ENCODE results near the gene LYRM4.

The LYRM4 gene

GRCh38 chr6:5146398-5146797, 114.4 kb downstream of the LYRM4 start:
- no peak for DNase-seq (ENCODE audit: low spot score)

- DNase-seq (ENCODE audit: low spot score): peak; percentile 79
Measured at GRCh38 chr6:5143634-5144311, 117.0 kb downstream of the LYRM4 start.

- no peak for DNase-seq (ENCODE audit: low spot score)
Measured at GRCh38 chr6:5142915-5143314, 117.8 kb downstream of the LYRM4 start.

DNA sequence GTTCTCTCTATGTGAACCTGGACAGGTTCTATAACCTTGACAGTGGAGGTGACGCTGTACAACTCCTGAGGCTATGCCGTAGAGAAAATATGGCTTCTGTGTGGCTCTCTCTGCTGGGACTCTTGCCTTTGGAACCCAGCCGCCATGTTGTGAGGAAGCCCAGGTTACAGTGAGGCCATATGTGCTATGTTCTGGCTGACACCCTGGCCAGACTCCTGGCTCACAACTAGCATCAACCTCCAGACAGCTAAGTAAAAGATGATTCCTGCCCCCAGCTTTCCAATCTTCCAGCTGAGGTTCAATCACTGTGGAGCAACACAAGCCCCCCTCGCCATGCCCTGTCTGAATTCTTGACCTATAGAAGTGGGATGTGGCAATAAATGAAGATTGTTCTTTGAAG, 118.6 kb downstream of the LYRM4 start:
- no peak for DNase-seq (ENCODE audit: low spot score)

GRCh38 chr6:5141046-5141445, 119.7 kb downstream of the LYRM4 start:
- DNase-seq (ENCODE audit: low spot score): no peak

DNA sequence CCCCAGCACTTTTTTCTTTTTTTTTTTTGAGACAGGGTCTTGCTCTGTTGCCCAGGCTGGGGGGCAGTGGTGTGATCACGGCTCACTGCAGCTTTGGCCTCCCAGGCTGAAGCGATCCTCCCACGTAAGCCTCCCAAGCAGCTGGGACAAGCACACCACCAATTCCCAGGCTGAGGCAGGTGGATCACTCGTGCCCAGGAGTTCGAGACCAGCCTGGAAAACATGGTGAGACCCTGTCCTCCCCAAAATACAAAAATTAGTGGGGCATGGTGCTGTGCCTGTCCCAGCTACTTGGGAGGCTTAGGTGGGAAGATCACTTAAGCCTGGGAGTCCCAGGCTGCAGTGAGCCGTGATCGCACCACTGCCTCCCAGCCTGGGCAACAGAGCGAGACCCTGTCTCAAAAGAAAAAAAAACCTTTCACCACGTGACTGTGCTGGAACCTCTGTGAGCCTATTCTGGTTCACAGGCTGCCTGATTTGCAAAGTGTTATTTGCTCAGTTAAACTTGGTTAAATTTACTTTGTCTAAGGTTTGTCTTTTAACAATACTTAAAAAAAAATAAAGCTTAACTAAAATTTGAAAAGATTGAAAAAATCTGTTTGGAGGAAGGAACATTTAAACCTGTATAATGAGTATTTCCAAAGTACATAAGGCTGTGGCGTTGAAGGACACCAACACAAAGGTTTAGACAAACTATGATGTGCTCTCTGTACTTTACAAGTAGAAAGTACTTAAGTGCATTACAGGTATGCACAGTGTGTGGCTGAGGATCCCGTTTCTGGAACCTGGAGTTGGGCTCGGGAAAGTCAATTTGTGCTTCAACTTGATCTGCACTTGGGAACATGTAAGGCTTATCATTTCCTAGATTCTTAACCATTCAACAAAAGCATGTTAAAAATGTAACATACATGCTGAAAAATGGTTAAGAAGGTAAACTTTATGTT, 120.7 kb downstream of the LYRM4 start:
- no peak for DNase-seq (ENCODE audit: low spot score)

- no peak for DNase-seq (ENCODE audit: low spot score)
Measured at GRCh38 chr6:5138995-5139827, 121.5 kb downstream of the LYRM4 start.

DNA sequence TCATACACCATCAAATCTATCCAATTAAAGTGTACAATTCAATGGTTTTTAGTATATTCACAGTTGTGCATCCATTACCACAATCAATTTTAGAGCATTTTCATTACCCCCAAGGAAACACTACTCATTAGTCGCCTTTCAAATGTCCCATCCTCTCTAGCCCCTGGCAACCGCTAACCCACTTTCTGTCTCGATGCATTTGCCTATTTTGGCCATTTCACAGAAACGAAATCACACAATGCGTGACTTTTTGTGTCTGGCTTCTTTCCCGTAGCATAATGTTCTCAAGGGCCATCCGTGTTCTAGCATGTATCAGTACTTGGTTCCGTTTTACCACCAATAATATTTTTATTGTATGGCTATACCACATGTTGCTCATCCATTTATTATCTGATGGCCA, 123.9 kb downstream of the LYRM4 start:
- no peak for DNase-seq (ENCODE audit: low spot score)

DNA sequence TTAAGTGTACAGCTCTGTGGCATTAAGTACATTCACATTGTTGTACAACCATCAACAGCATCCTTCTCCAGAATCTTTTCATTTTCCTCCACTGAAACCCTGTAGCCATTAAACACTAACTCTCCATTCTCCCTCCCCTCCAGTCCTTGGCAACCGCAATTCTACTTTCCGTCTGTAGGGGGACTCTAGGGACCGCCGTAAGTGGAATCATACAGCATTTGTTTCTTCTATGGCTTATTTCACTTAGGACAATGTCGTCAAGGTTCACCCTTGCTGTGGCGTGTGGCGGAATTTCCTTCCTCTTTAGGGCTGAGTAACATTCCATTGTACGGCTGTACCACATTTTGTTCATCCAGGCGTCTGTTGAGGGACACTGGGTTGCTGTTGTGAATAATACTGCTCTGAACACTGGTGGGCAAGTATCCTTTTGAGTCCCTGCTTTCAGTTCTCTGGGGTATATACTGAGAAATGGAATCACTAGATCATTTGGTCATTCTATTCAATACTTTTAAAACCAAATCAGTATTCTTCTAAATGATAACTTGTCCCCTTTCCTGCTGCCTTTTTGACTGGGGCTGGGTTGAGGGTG, 124.9 kb downstream of the LYRM4 start:
- peak; percentile 36 for DNase-seq (ENCODE audit: low spot score)

GRCh38 chr6:5133943-5134342, 126.8 kb downstream of the LYRM4 start:
- DNase-seq (ENCODE audit: low spot score): no peak

GRCh38 chr6:5132731-5133130, 128.0 kb downstream of the LYRM4 start:
- DNase-seq (ENCODE audit: low spot score): no peak

DNA sequence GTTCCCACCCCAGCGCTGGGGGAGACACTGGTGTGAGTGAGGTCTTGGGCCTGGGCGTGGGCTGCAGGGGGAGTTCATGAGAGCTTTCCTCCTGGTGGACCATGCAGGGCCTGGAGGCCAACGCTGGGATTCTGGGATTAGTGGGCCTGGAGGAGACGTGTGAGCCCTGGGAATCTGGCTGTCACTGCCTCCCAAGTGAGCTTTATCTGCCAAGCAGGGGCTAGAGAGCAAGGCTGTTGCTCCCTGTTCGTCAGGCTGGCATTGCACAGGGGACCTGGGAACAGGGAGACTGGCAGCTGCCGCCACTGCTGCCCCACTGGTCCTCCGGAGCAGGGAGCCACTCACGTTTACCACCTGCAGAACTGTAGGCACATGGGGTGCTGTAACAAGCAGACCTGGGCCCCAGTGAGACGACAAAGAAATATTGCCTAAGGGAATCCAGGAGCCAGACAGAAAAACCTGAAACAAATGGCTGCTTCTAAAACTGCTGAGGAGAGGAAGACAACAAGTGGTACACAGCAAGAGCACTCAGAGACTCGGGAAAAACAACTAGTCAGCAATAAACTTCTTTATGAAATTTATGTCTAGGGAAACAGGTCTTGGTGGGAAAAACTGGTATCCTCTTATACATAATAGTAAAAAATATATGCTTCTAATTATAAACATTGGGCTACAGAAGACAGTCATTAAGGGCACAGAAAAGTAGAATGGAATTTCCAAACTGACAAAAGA, 130.4 kb downstream of the LYRM4 start:
- DNase-seq (ENCODE audit: low spot score): no peak

- DNase-seq (ENCODE audit: low spot score): no peak
Measured at GRCh38 chr6:5128351-5128750, 132.4 kb downstream of the LYRM4 start.

- DNase-seq (ENCODE audit: low spot score): no peak
Measured at GRCh38 chr6:5127106-5127687, 133.6 kb downstream of the LYRM4 start.

DNA sequence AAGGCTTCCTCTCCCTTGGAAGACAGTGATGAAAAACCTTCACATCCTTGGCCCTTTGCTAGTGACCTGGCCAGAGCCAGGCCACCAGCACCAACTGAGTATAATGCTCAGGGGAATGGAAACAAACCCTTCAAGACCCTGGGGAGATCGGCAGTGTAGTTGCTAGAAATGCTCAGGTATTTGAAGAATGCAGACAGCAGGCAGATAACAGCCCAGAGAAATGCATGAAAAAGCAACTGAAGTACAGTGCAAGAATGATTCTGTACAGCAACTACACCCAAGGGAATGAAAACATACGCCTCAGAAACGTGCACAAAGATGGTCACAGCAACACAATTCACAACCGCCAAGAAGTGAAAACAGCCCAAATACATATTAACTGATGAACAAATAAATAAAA, 134.5 kb downstream of the LYRM4 start:
- no peak for DNase-seq (ENCODE audit: low spot score)

DNA sequence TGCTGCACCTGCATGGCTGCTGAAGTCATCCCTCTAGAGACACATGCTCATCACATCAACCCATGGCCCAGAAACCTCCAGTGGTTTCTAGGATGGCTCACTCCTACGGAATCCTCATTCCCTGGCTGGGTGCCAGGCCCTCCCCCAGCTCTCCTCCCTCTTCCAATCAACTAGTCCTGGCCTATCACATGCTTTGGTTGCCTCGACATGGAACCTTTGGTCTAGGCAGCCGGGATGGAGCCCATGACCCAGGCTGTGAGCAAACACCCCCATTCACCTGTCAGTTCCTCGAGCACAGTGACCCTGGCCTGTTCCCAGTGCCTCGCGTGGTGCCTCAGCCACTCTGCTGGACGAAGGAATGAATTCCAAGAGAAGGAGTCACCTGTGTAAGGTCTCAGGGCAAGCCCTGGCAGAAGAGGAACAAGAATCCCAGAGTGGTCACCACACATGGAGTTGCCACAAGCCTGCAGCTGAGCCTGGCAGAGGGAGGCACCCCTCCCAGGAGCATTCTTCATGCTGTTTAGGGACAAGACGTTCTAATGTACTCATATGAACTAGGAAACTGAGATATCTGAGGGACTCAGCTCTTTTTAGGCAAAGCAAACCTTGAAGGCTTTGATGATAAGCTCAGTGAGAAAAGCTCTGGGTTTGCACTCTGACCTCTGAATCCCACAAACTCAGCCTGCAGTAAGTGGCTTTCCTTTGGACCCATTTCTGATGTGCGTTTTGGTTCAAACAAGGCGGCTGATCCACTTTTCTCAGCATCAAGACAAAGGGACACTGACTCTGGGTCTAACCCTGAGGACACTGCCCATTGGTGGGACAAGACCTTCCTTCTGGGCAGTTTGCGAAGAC, 135.4 kb downstream of the LYRM4 start:
- no peak for DNase-seq (ENCODE audit: low spot score)

DNA sequence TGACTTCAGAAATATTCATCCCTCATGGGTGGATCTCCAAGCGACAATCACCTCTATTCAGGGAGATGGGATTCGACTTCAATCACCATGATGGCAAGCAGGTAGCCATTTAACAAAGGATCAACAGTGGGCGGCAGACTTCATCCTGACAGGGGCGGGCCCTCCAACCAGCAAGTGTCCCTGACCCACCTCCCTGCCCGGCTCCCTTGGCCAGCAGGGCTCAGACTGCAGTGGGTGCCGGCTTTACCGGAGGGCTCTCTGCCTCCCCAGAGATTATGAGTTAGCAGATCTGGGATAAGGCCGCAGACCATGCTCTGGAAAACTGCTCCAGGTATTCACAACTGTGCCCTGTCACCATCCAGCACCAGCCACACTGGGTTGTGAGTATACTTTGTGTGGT, 136.2 kb downstream of the LYRM4 start:
- DNase-seq (ENCODE audit: low spot score): no peak

- DNase-seq (ENCODE audit: low spot score): no peak
Measured at GRCh38 chr6:5123296-5124143, 137.2 kb downstream of the LYRM4 start.

- DNase-seq (ENCODE audit: low spot score): no peak
Measured at GRCh38 chr6:5122504-5123112, 138.1 kb downstream of the LYRM4 start.

Measured in CD4-positive, alpha-beta T cell treated with Interleukin-15 for 4 hours (primary cell).